Measurements from ENCODE around the gene UBR4.

UBR4 gene

DNA sequence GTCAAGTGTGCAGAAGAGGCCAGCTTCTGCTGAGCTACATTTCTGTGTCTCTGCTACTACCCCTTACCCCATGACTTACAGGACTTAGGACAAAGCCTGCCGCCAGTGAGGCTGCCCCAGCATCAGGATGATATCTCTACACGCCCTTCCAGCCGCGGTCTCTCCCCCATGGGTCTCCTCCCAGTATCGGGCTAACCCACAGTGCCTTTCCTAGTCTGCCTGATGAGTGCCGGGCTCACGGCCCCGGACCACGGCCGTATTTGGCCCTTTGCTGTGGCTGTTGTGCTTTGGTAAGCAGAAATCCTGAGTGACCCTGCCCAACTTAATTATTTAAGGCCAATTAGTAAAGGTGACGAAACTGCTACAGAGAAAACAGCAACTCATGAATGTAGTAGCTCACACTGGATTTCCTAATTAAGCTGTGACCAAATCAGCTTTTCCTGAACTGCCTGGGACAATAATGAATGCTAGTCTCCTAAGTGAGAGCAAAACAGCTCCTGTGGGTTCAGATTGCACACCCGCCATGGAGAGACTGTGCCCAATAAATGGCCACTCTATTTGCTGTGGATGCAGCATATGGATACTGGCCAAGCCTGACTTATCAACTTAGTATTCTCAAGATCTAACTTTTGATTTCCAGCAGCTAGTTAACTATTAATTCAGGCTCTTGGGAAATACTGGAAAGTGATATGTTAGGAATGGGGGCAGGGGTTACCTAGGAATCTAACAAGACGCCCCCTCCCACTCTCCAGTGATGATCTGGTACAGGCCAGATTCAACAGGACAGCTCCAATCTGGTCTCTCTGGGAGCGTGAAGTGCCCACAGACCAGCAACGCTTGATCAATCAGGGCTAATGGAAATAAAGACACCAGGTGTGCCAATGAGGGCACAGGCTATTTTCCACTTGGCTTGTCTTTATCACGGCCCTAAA is 130.3 kb downstream of the UBR4 start:
- Mint-ChIP-seq H3K4me3 (no peak overlapping the region), H3K4me1 (ENCODE audit: low read depth) (peaks cover 18% of the 10 kb centered on the region), H3K36me3 (ENCODE audit: low read depth) (peaks cover 77% of the 10 kb centered on the region), H3K9me3 (no peaks in the 10 kb centered on the region), H3K27me3 (ENCODE audit: low read depth) (no peaks in the 10 kb centered on the region), H3K27ac (no peak overlapping the region)
- no peak for DNase-seq (ENCODE audit: low spot score)

- H3K4me3 Mint-ChIP-seq: no peak overlapping the region
- H3K27me3 Mint-ChIP-seq (ENCODE audit: low read depth): no peaks in the 10 kb centered on the region
- peaks cover 77% of the 10 kb centered on the region for H3K36me3 Mint-ChIP-seq (ENCODE audit: low read depth)
- no peak overlapping the region for H3K27ac Mint-ChIP-seq
- peaks cover 27% of the 10 kb centered on the region for H3K4me1 Mint-ChIP-seq (ENCODE audit: low read depth)
- no peak for DNase-seq (ENCODE audit: low spot score)
- no peaks in the 10 kb centered on the region for H3K9me3 Mint-ChIP-seq
Observed at GRCh38 chr1:19078536-19078935, 131.5 kb downstream of the UBR4 start.

- no peak overlapping the region for H3K27ac Mint-ChIP-seq
- peaks cover 76% of the 10 kb centered on the region for H3K36me3 Mint-ChIP-seq (ENCODE audit: low read depth)
- H3K4me1 Mint-ChIP-seq (ENCODE audit: low read depth): peaks cover 29% of the 10 kb centered on the region
- no peak overlapping the region for H3K4me3 Mint-ChIP-seq
- no peak for DNase-seq (ENCODE audit: low spot score)
- H3K9me3 Mint-ChIP-seq: no peaks in the 10 kb centered on the region
- no peaks in the 10 kb centered on the region for H3K27me3 Mint-ChIP-seq (ENCODE audit: low read depth)
Observed at GRCh38 chr1:19076841-19077616, 133.0 kb downstream of the UBR4 start.

GRCh38 chr1:19074902-19075721 is 135.0 kb downstream of the UBR4 start:
- H3K36me3 Mint-ChIP-seq (ENCODE audit: low read depth): peaks cover 64% of the 10 kb centered on the region
- no peak for DNase-seq (ENCODE audit: low spot score)
- peak overlapping the region; percentile 72 for H3K27ac Mint-ChIP-seq
- peaks cover 27% of the 10 kb centered on the region for H3K4me1 Mint-ChIP-seq (ENCODE audit: low read depth)
- peak overlapping the region; percentile 52 for H3K4me3 Mint-ChIP-seq
- H3K27me3 Mint-ChIP-seq (ENCODE audit: low read depth): no peaks in the 10 kb centered on the region
- H3K9me3 Mint-ChIP-seq: no peaks in the 10 kb centered on the region

DNA sequence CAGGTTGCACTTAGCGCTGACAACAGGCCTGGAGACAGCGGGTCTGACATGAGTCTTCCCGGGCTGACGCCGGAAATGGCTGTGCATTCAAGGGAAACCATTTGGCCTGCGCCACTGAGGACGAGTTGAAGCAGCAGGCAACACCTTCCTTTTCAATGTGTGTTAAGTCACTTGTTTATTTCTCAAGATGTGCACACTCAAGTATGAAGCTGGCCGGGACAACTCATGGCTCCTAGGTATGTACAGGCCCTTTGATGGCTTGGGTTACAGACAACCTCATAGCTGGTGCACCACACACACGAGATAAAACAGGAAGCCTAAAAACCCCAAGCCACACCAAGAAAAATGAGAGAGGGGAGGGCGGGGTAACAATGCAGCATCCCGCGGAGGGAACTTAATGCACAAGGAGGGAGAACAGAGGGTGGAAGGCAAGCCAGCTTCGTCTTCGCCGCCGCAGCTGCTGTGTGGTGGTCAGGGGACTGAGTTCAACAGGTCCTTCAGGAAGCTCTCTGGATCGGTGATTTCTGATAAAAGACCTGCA is 135.6 kb downstream of the UBR4 start:
- Mint-ChIP-seq H3K4me3 (peak overlapping the region; percentile 52), H3K36me3 (ENCODE audit: low read depth) (peaks cover 57% of the 10 kb centered on the region), H3K9me3 (no peaks in the 10 kb centered on the region), H3K27me3 (ENCODE audit: low read depth) (no peaks in the 10 kb centered on the region), H3K27ac (peak overlapping the region; percentile 72), H3K4me1 (ENCODE audit: low read depth) (peaks cover 27% of the 10 kb centered on the region)
- DNase-seq (ENCODE audit: low spot score): peak; percentile 62

DNA sequence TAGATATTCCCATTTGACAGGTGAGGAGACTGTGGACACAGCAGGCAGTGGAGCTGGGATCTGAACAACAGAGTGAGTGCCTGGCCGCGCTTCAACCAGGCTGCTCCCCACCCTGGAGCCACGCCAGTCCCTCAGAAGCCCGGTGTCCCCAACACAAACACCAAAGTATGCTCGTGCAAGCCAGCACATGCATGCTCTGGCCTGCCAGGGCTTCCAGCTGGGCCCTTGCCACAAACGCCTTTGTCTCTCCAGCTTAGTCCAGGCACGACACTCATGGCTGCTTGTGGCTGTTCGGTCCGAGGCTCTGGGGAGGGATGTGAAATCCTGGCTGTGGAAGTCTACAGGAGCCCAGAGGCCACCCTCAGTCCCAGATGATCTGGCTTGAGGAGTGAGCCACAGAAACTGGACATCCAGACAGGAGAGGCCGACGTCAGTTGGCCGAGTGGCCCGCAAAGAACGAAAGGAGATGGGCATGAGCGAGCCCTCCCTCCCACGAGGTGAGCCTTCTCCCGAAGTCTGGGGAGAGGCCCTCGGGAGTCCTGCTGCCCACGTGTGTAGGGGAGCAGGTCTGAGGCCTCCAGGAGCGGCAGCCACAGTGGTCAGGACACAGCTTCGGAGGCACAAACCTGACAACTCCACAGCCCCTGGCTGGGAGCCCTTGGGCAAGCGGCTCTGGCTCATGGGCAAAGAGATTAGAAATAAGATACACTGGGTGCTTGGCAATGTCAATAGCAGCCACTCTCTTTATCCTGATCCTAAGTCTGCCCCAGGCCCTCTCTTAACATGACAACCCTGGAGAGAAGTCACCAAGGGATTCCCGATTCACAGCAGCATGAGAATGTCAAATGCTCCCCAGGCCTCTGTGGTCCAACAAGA is 136.5 kb downstream of the UBR4 start:
- no peak for DNase-seq (ENCODE audit: low spot score)
- H3K4me1 Mint-ChIP-seq (ENCODE audit: low read depth): peaks cover 27% of the 10 kb centered on the region
- peak overlapping the region; percentile 52 for H3K4me3 Mint-ChIP-seq
- H3K9me3 Mint-ChIP-seq: no peaks in the 10 kb centered on the region
- H3K27me3 Mint-ChIP-seq (ENCODE audit: low read depth): no peaks in the 10 kb centered on the region
- peak overlapping the region; percentile 72 for H3K27ac Mint-ChIP-seq
- peaks cover 54% of the 10 kb centered on the region for H3K36me3 Mint-ChIP-seq (ENCODE audit: low read depth)

DNA sequence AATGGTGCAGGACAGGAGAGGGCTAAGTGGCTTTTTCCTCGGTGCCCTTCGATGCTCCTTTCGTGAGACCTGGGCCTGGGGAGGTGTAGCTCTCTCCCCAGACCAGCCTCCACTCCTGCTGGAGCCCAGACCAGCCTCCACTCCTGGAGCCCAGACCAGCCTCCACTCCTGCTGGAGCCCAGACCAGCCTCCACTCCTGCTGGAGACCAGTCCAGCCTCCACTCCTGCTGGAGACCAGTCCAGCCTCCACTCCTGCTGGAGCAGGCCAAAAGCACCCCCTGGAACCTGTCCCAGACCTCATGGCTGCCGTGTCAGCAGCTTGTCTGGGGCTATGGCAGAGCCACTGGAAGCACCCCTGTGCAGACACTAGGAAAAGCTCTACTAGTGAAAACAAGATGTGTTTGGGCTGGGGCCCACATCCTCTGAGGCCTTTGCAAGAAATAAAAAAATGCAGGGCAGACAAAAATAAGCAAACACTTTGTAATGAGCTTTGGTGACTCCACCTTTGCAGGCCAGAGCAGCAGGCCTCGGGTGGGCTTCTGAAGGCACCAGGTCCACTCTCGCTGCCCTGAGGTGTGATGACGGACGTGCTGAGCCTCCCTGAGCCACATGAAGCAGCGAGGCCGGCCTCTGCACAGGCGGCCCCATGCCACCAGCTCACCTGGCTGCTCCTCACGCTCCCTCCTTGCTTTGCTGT is 137.6 kb downstream of the UBR4 start:
- H3K4me1 Mint-ChIP-seq (ENCODE audit: low read depth): peaks cover 27% of the 10 kb centered on the region
- no peaks in the 10 kb centered on the region for H3K9me3 Mint-ChIP-seq
- H3K36me3 Mint-ChIP-seq (ENCODE audit: low read depth): peaks cover 46% of the 10 kb centered on the region
- H3K27ac Mint-ChIP-seq: no peak overlapping the region
- no peak for DNase-seq (ENCODE audit: low spot score)
- no peaks in the 10 kb centered on the region for H3K27me3 Mint-ChIP-seq (ENCODE audit: low read depth)
- H3K4me3 Mint-ChIP-seq: no peak overlapping the region

DNA sequence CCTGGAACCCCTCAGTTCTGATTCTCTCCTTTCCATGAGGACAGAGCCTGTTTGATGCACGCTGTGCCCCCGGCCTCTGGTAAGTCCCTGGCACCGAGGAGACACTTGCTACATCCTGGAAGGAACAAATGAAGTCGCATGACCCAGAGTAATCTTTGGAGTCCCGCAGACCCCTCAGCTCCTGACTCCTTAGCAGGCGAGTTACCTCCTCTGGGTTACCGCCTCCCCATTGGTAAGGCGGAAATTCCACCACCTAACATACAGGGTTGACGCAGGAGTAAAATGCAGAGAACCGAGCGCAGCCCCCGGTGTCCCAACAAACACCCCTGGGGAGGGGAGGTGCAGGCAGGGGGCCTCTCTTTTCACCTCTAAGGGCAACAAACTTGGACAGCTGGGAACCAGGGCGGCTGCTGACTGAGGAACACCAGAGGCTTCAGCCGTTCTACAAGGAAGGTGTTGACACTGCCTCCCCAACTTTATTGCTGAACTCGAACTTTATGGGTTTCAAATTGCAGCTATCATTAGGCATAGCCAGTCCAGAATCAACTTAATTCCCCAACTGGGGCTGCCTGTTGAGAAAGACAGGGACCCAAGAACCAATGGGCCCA is 138.3 kb downstream of the UBR4 start:
- no peak overlapping the region for H3K27ac Mint-ChIP-seq
- H3K36me3 Mint-ChIP-seq (ENCODE audit: low read depth): peaks cover 40% of the 10 kb centered on the region
- H3K4me1 Mint-ChIP-seq (ENCODE audit: low read depth): peaks cover 27% of the 10 kb centered on the region
- no peak for DNase-seq (ENCODE audit: low spot score)
- H3K27me3 Mint-ChIP-seq (ENCODE audit: low read depth): no peaks in the 10 kb centered on the region
- no peaks in the 10 kb centered on the region for H3K9me3 Mint-ChIP-seq
- no peak overlapping the region for H3K4me3 Mint-ChIP-seq

DNA sequence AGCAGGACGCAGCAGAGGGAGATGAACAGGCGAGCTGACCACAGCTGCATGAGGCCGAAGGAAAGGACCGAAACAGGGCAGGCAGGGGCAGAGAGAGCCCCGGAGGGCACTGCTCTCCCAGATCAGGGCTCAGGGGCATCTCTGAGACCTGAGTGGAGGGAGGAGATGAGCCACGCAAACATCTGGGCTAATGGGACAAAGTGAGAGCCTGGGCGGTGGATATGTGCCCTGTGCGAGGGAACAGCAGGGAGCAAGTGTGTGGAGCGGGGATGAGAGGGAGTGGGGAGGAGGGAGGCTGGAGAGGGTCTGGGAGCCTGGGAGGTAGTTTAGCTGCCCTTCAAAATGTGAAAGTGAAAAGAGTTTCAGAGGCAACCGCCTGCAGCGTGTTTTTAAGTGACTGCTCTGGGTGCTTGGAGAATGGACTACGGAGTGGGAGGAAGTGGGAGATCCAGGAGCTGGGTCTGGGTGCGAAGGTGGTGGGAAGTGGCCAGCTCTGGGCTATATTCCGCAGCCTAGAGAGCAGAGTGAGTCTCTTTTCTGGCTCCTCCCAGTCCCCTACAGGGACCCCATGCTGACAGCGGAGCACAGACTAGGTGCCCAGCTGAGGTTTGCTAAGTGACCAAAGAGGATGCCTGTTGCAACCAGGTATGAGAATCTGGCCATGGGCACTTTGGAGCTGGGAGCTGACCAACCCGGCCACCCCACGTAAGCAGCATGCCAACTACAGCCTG is 139.0 kb downstream of the UBR4 start:
- DNase-seq (ENCODE audit: low spot score): no peak
- no peak overlapping the region for H3K27ac Mint-ChIP-seq
- peaks cover 26% of the 10 kb centered on the region for H3K4me1 Mint-ChIP-seq (ENCODE audit: low read depth)
- peaks cover 33% of the 10 kb centered on the region for H3K36me3 Mint-ChIP-seq (ENCODE audit: low read depth)
- no peaks in the 10 kb centered on the region for H3K27me3 Mint-ChIP-seq (ENCODE audit: low read depth)
- H3K9me3 Mint-ChIP-seq: no peaks in the 10 kb centered on the region
- no peak overlapping the region for H3K4me3 Mint-ChIP-seq

GRCh38 chr1:19070197-19070651 is 139.8 kb downstream of the UBR4 start:
- H3K36me3 Mint-ChIP-seq (ENCODE audit: low read depth): peaks cover 25% of the 10 kb centered on the region
- H3K4me3 Mint-ChIP-seq: no peak overlapping the region
- H3K27ac Mint-ChIP-seq: no peak overlapping the region
- H3K4me1 Mint-ChIP-seq (ENCODE audit: low read depth): peaks cover 20% of the 10 kb centered on the region
- no peak for DNase-seq (ENCODE audit: low spot score)
- H3K9me3 Mint-ChIP-seq: no peaks in the 10 kb centered on the region
- H3K27me3 Mint-ChIP-seq (ENCODE audit: low read depth): no peaks in the 10 kb centered on the region

- Mint-ChIP-seq H3K9me3 (no peaks in the 10 kb centered on the region), H3K36me3 (ENCODE audit: low read depth) (peaks cover 11% of the 10 kb centered on the region), H3K27me3 (ENCODE audit: low read depth) (no peaks in the 10 kb centered on the region), H3K4me3 (no peak overlapping the region), H3K27ac (no peak overlapping the region), H3K4me1 (ENCODE audit: low read depth) (peaks cover 6% of the 10 kb centered on the region)
- no peak for DNase-seq (ENCODE audit: low spot score)
Observed at GRCh38 chr1:19068639-19069276, 141.3 kb downstream of the UBR4 start.

Measured in T-helper 2 cell treated with Interferon-gamma antibody and Interleukin-4, amounts not matched to agents 5 μg/mL and 100 μg/mL, for 36 hours (primary cell).